Omental fat pad (tissue), 4 donors: ENCODE results near the gene MUCL3. TPM values are rescaled to one million over a fixed set of nuclear protein-coding genes. Genes with fewer than 3 reads are reported as not detected.
"Not testable (repeated sequence)": the region's sequence is repeated elsewhere in the genome, so short reads cannot be mapped to it uniquely, and the experiment has no call there.

Experiments used
- ATAC-seq: fragments of 150-250 bp; one replicate; pipeline ENCODE4 v1.9.1; 2016; ENCODE audit warnings: mild to moderate bottlenecking, moderate library complexity; ENCODE audit not compliant: low FRiP score
- DNase-seq: peaks from one replicate; pipeline ENCODE4 v3.0.0-alpha.2; 2019; ENCODE audit warnings: low spot score
- CTCF ChIP-seq, 3 donors: fragments of 450-650 bp; IDR thresholded peaks; one replicate each; pipeline ENCODE4 v1.5.1; 2016 to 2017; ENCODE audit warnings: antibody characterized with exemption in 3 of 3, mild to moderate bottlenecking in 3 of 3, moderate library complexity in 2 of 3
- total RNA-seq, 4 donors: library from RNA; depleted of rRNA; stranded (reverse); fragments of >200 nt; gene quantifications; one replicate each; pipeline ENCODE4 v1.1.0, GENCODE V29; 2016

Gene MUCL3
- total RNA-seq, 4 donors from 2014 or later = 0.19 TPM; not detected in 3

DNA sequence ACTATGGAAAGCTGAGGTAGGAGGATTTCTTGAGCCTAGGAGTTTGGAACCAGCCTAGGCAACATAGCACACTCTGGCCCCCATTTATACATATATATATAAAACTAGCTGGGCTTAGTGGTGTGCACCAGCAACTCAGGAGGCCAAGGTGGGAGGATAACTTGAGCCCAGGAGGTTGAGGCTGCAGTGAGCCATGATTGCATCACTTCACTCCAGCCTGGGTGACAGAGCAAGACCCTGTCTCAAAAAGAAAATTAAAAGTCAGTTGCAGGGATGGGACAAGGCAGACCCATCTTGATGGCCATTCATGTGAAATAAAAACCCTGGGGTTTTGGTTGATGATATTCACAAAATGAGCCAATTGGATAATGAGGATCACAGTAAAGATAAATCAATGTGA, 39.3 kb upstream of the MUCL3 start:
- DNase-seq = no peak
- TF ChIP-seq CTCF (IDR thresholded peaks at IDR 0.05) = no peak

GRCh38 chr6:30902196-30902595, 38.6 kb upstream of the MUCL3 start:
- not testable (repeated sequence) for DNase-seq, ATAC-seq

More for the DNA sequence above, 39.3 kb upstream of the MUCL3 start:
- no peak for ATAC-seq

GRCh38 chr6:30902709-30903108, 38.1 kb upstream of the MUCL3 start:
- DNase-seq (no peak), ATAC-seq (no peak)
- TF ChIP-seq CTCF (IDR thresholded peaks at IDR 0.05) = no peak

- TF ChIP-seq CTCF (IDR thresholded peaks at IDR 0.05) = no peak
Observed at GRCh38 chr6:30903236-30903635, 37.5 kb upstream of the MUCL3 start.

GRCh38 chr6:30907290-30907757, 33.4 kb upstream of the MUCL3 start:
- not testable (repeated sequence) for ATAC-seq, DNase-seq

More at GRCh38 chr6:30903236-30903635, 37.5 kb upstream of the MUCL3 start:
- no peak for ATAC-seq
- DNase-seq = no peak

GRCh38 chr6:30907758-30908591, 32.8 kb upstream of the MUCL3 start, which contains the start of gene GTF2H4:
TSS of gene GTF2H4 (plus strand) at chr6:30908207.
- TF ChIP-seq CTCF (IDR thresholded peaks at IDR 0.05) = no peak
- DNase-seq (peak; percentile 81), ATAC-seq (peak; percentile 99)

- no peak for TF ChIP-seq CTCF (IDR thresholded peaks at IDR 0.05)
Observed at GRCh38 chr6:30908700-30909099, 32.1 kb upstream of the MUCL3 start.

GRCh38 chr6:30910473-30910872, 30.3 kb upstream of the MUCL3 start:
- not testable (repeated sequence) for ATAC-seq, DNase-seq

More at GRCh38 chr6:30908700-30909099, 32.1 kb upstream of the MUCL3 start:
- ATAC-seq = no peak
- DNase-seq = no peak
